OCI-LY3 (cell line): Measurements from ENCODE around the gene ASGR2.

Source experiments
- EZH2phosphoT487 ChIP-seq: fragments of 200-600 bp; shearing (Covaris generic); IDR thresholded peaks from 2 replicates; pipeline ENCODE4 v1.6.1; 2018; ENCODE audit warnings: antibody characterized with exemption, mixed run types, low read depth
- TF ChIP-seq, protein P1 (sequence below): fragments of 200-600, 300-600 bp; sonication (generic); IDR thresholded peaks from 2 replicates; pipeline ENCODE4 v1.5.1; 2014; ENCODE audit warnings: antibody characterized with exemption, low read length, low read depth

DNA sequence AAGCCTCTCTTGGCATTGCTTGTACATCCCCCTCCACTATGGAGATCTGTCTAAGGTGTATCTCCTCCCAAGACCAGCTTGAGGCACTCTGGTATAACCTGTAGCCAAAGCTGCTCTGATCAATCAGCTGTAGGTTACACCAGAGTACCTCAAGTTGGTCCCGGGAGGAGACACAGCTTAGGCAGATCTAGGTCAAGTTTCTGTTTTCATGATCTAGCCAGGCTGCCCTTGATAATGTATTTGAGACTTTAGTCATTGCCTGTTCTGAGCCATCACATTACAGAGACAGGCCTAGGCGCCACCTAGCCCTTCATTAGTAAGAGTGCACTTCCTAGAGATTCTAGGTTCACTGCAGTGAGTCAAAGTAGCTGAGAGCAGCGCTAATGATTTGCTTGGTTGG, 33.1 kb upstream of the ASGR2 start:
- TF ChIP-seq, protein P1, sequence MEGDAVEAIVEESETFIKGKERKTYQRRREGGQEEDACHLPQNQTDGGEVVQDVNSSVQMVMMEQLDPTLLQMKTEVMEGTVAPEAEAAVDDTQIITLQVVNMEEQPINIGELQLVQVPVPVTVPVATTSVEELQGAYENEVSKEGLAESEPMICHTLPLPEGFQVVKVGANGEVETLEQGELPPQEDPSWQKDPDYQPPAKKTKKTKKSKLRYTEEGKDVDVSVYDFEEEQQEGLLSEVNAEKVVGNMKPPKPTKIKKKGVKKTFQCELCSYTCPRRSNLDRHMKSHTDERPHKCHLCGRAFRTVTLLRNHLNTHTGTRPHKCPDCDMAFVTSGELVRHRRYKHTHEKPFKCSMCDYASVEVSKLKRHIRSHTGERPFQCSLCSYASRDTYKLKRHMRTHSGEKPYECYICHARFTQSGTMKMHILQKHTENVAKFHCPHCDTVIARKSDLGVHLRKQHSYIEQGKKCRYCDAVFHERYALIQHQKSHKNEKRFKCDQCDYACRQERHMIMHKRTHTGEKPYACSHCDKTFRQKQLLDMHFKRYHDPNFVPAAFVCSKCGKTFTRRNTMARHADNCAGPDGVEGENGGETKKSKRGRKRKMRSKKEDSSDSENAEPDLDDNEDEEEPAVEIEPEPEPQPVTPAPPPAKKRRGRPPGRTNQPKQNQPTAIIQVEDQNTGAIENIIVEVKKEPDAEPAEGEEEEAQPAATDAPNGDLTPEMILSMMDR, result no peak
- no peak for TF ChIP-seq EZH2phosphoT487
